Measurements from ENCODE around the gene MAP2K1. TPM values are rescaled to one million over a fixed set of nuclear protein-coding genes. Genes with fewer than 3 reads are reported as not detected.
A peak's percentile ranks its signal among the peaks of the same experiment; 100 is the strongest.
"Not testable (repeated sequence)": the region's sequence is repeated elsewhere in the genome, so short reads cannot be mapped to it uniquely, and the experiment has no call there.

Gene MAP2K1
- 17.3 TPM for polyA plus RNA-seq (2013, experiment 1 of 2)
- 18.3 TPM for polyA plus RNA-seq (2013, experiment 2 of 2)

DNA sequence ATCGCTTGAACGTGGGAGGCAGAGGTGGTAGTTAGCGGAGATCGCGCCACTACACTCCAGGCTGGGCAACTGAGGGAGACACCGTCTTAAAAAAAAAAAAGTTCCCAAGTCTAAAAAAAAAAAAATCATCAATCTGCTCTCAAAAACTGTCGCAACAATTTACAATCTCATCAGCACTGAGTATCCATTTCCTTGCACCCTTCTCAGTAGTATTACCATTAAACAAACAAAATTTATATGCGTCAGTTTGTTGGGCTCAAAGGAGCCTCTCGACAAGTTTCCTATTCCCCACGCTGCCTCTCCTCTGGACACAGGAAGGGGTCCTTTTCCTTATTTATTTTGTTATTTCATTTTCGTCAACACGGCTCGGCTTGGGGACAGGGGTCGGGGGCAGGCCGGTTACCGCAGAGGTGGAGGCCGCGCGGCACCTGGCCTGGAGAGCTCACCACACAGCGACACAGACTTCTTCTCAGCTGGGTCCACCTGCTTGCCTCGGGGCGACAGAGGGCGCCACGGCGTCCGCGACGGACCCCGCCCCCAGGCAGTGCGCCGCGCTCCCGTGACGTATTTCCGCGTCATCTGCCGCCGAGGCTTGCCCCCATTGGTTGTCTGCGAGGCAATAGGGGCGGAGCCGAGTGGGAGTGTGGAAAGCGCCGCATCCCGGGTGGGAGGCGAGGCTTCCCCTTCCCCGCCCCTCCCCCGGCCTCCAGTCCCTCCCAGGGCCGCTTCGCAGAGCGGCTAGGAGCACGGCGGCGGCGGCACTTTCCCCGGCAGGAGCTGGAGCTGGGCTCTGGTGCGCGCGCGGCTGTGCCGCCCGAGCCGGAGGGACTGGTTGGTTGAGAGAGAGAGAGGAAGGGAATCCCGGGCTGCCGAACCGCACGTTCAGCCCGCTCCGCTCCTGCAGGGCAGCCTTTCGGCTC is at the start of gene MAP2K1:
MAP2K1 (plus strand) TSS at position 709 of the 920 bp plus-strand sequence. CDS start 436 bp downstream, outside the sequence.
- H3K9ac ChIP-seq (ENCODE audit: low read depth, low read length, poor library complexity) = peak within 1 kb of the TSS; percentile 93
- H3K79me1 ChIP-seq (ENCODE audit: low read depth, low read length) = peaks cover 7% of the 10 kb centered on the region
- peak within 1 kb of the TSS; percentile 15 for H2AK5ac ChIP-seq (ENCODE audit: low read depth, low read length)
- H3K18ac ChIP-seq (ENCODE audit: low read length) = peak within 1 kb of the TSS; percentile 87
- no peak within 1 kb of the TSS for H3K14ac ChIP-seq (ENCODE audit: low read length)
- peak within 1 kb of the TSS; percentile 82 for H2BK5ac ChIP-seq (ENCODE audit: low read length)
- H2BK12ac ChIP-seq (ENCODE audit: low read length) = no peak within 1 kb of the TSS
- H3K23ac ChIP-seq (ENCODE audit: low read depth, low read length, poor library complexity) = peak within 1 kb of the TSS; percentile 85
- H3K9me3 ChIP-seq (replicated peaks in 1 of 2; ENCODE audit: control insufficient read depth in 2 of 2, insufficient read depth in 1 of 2, low read depth in 1 of 2, low read length in 2 of 2) = no peaks in the 10 kb centered on the region
- peak within 1 kb of the TSS; percentile 68 to 96 for H3K4me3 ChIP-seq (ENCODE audit: low read length in 2 of 2)
- no peak within 1 kb of the TSS for H3K4ac ChIP-seq (ENCODE audit: low read length)
- no peak within 1 kb of the TSS for H2BK120ac ChIP-seq (ENCODE audit: low read depth, low read length)
- peaks cover 1 to 25% of the 10 kb centered on the region in 2 donors for H3K36me3 ChIP-seq (replicated peaks in 1 of 2; ENCODE audit: control insufficient read depth in 2 of 2, insufficient read depth in 2 of 2, low read length in 2 of 2)
- H4K91ac ChIP-seq (ENCODE audit: low read depth, low read length, poor library complexity) = no peak within 1 kb of the TSS
- no peaks in the 10 kb centered on the region for H3K27me3 ChIP-seq (ENCODE audit: control insufficient read depth in 3 of 3, insufficient read depth in 3 of 3, low read depth in 1 of 3, low read length in 3 of 3)
- H4K8ac ChIP-seq (ENCODE audit: low read depth, low read length) = no peak within 1 kb of the TSS
- no CpG with 5 or more reads among the region's 69 CpGs for WGBS, 2 donors (ENCODE audit: extremely low coverage in 2 of 2, insufficient read length in 2 of 2, insufficient replicate concordance in 1 of 2)
- peak within 1 kb of the TSS; percentile 91 for H2BK15ac ChIP-seq (ENCODE audit: low read length)
- peaks cover 2 to 8% of the 10 kb centered on the region in 2 donors for H3K4me1 ChIP-seq (ENCODE audit: control insufficient read depth in 2 of 2, insufficient read depth in 1 of 2, low read depth in 1 of 2, low read length in 2 of 2)
- H2AFZ ChIP-seq (ENCODE audit: low read length) = peak within 1 kb of the TSS; percentile 92
- H3K4me2 ChIP-seq (ENCODE audit: insufficient read depth, low read length, poor library complexity, severe bottlenecking) = peak within 1 kb of the TSS; percentile 89
- peak within 1 kb of the TSS; percentile 82 for H3K27ac ChIP-seq (replicated peaks; ENCODE audit: low read length)
- DNase-seq (ENCODE audit: low spot score) = peak; percentile 95

DNA sequence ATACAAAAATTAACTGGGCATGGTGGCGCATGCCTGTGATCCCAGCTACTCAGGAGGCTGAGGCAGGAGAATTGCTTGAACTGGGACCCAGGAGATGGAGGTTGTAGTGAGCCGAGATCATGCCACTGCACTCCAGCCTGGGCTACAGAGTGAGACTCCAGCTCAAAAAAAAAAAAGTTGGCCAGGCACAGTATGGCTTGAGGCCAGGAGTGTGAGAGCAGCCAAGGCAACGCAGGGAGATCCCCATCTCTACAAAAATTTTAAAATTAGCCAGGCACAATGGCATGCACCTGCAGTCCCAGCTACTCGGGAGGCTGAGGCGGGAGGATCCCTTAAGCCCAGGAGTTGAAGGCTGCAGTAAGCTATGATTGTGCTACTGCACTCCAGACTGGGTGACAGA is 38.2 kb upstream of the MAP2K1 start:
- not testable (repeated sequence) for H3K27me3 ChIP-seq (ENCODE audit: control insufficient read depth in 3 of 3, insufficient read depth in 3 of 3, low read depth in 1 of 3, low read length in 3 of 3); H2BK120ac ChIP-seq (ENCODE audit: low read depth, low read length); H2AFZ ChIP-seq (ENCODE audit: low read length); H3K9me3 ChIP-seq (replicated peaks in 1 of 2; ENCODE audit: control insufficient read depth in 2 of 2, insufficient read depth in 1 of 2, low read depth in 1 of 2, low read length in 2 of 2); H3K9ac ChIP-seq (ENCODE audit: low read depth, low read length, poor library complexity); H3K27ac ChIP-seq (replicated peaks; ENCODE audit: low read length); H3K14ac ChIP-seq (ENCODE audit: low read length); H3K4ac ChIP-seq (ENCODE audit: low read length); H3K79me1 ChIP-seq (ENCODE audit: low read depth, low read length); H2BK12ac ChIP-seq (ENCODE audit: low read length); H3K18ac ChIP-seq (ENCODE audit: low read length); H4K91ac ChIP-seq (ENCODE audit: low read depth, low read length, poor library complexity); H3K4me1 ChIP-seq (ENCODE audit: control insufficient read depth in 2 of 2, insufficient read depth in 1 of 2, low read depth in 1 of 2, low read length in 2 of 2); H3K4me2 ChIP-seq (ENCODE audit: insufficient read depth, low read length, poor library complexity, severe bottlenecking); H2BK15ac ChIP-seq (ENCODE audit: low read length); H2BK5ac ChIP-seq (ENCODE audit: low read length); H3K23ac ChIP-seq (ENCODE audit: low read depth, low read length, poor library complexity); DNase-seq (ENCODE audit: low spot score); H4K8ac ChIP-seq (ENCODE audit: low read depth, low read length); H3K4me3 ChIP-seq (ENCODE audit: low read length in 2 of 2); H2AK5ac ChIP-seq (ENCODE audit: low read depth, low read length)
- H3K36me3 ChIP-seq (replicated peaks in 1 of 2; ENCODE audit: control insufficient read depth in 2 of 2, insufficient read depth in 2 of 2, low read length in 2 of 2) = peaks cover 7 to 84% of the 10 kb centered on the region in 2 donors
- WGBS, 2 donors (ENCODE audit: extremely low coverage in 2 of 2, insufficient read length in 2 of 2, insufficient replicate concordance in 1 of 2) = no CpG with 5 or more reads among the region's 5 CpGs

DNA sequence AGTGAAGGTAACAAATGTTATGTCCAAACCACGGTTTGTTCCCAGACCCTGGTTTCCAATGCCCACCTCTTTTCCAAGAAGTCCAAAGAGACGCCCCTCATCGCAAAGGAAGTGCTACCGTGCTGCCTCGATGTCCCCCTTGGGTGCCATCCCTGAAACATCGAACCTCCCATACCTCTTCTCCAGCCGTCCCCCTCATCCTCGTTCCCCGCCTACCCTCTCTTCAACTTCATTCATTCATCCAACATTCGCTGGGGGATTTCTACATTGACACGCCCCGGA is 30.7 kb upstream of the MAP2K1 start:
- peak overlapping the region; percentile 94 for H3K9ac ChIP-seq (ENCODE audit: low read depth, low read length, poor library complexity)
- H2AFZ ChIP-seq (ENCODE audit: low read length) = peak overlapping the region; percentile 99
- no peak overlapping the region for H2BK5ac ChIP-seq (ENCODE audit: low read length)
- H3K14ac ChIP-seq (ENCODE audit: low read length) = no peak overlapping the region
- H3K79me1 ChIP-seq (ENCODE audit: low read depth, low read length) = no peaks in the 10 kb centered on the region
- no peak overlapping the region for H3K4ac ChIP-seq (ENCODE audit: low read length)
- H3K23ac ChIP-seq (ENCODE audit: low read depth, low read length, poor library complexity) = peak overlapping the region; percentile 96
- no peak overlapping the region for H4K91ac ChIP-seq (ENCODE audit: low read depth, low read length, poor library complexity)
- H2BK120ac ChIP-seq (ENCODE audit: low read depth, low read length) = no peak overlapping the region
- H3K4me1 ChIP-seq (ENCODE audit: control insufficient read depth in 2 of 2, insufficient read depth in 1 of 2, low read depth in 1 of 2, low read length in 2 of 2) = peaks cover 0 to 2% of the 10 kb centered on the region in 2 donors
- no peak overlapping the region for H3K27ac ChIP-seq (replicated peaks; ENCODE audit: low read length)
- H4K8ac ChIP-seq (ENCODE audit: low read depth, low read length) = no peak overlapping the region
- H3K9me3 ChIP-seq (replicated peaks in 1 of 2; ENCODE audit: control insufficient read depth in 2 of 2, insufficient read depth in 1 of 2, low read depth in 1 of 2, low read length in 2 of 2) = no peaks in the 10 kb centered on the region
- peak overlapping the region; percentile 77 for H3K4me2 ChIP-seq (ENCODE audit: insufficient read depth, low read length, poor library complexity, severe bottlenecking)
- H3K36me3 ChIP-seq (replicated peaks in 1 of 2; ENCODE audit: control insufficient read depth in 2 of 2, insufficient read depth in 2 of 2, low read length in 2 of 2) = peaks cover 0 to 33% of the 10 kb centered on the region in 2 donors
- DNase-seq (ENCODE audit: low spot score) = no peak
- WGBS, 2 donors (ENCODE audit: extremely low coverage in 2 of 2, insufficient read length in 2 of 2, insufficient replicate concordance in 1 of 2) = no CpG with 5 or more reads among the region's 12 CpGs
- H3K4me3 ChIP-seq (ENCODE audit: low read length in 2 of 2) = peak overlapping the region; percentile 86 to 89
- peak overlapping the region; percentile 96 for H3K18ac ChIP-seq (ENCODE audit: low read length)
- no peak overlapping the region for H2AK5ac ChIP-seq (ENCODE audit: low read depth, low read length)
- H2BK15ac ChIP-seq (ENCODE audit: low read length) = no peak overlapping the region
- H2BK12ac ChIP-seq (ENCODE audit: low read length) = no peak overlapping the region
- no peaks in the 10 kb centered on the region for H3K27me3 ChIP-seq (ENCODE audit: control insufficient read depth in 3 of 3, insufficient read depth in 3 of 3, low read depth in 1 of 3, low read length in 3 of 3)

Data from neuronal stem cell (in vitro differentiated cells).